Measurements from ENCODE around the gene LYZL2. TPM values are rescaled to one million over a fixed set of nuclear protein-coding genes. Genes with fewer than 3 reads are reported as not detected.
"Not testable (repeated sequence)": the region's sequence is repeated elsewhere in the genome, so short reads cannot be mapped to it uniquely, and the experiment has no call there.

Gene LYZL2
- total RNA-seq (not detected in 2 replicates), polyA plus RNA-seq (not detected in 2 replicates), polyA minus RNA-seq (not detected in 2 replicates), Bru-seq, nascent RNA (not detected), BruChase-seq, experiment 1, labeled RNA remaining after a 6-hour chase (not detected), BruChase-seq, experiment 2, labeled RNA remaining after a 2-hour chase (not detected)
- polyA plus RNA-seq (2011; cell fraction: cytosol; rRNA removed) = not detected in 2 replicates
- polyA plus RNA-seq (2011; cell fraction: nucleus; rRNA removed) = not detected in 2 replicates
- not detected in 2 replicates for polyA plus RNA-seq (2012)
- not detected for polyA minus RNA-seq (2011; cell fraction: cytosol; rRNA and poly(A)+ RNA removed)
- polyA minus RNA-seq (2011; cell fraction: nucleus; rRNA and poly(A)+ RNA removed) = not detected in 2 replicates
- long read RNA-seq = 0 reads

GRCh38 chr10:30629653-30630052 is at the start of gene LYZL2:
TSS of gene LYZL2 (minus strand) at chr10:30629753. CDS start at chr10:30626915, 2,838 bp downstream.
- H3K27ac ChIP-seq (ENCODE audit: insufficient read depth, low read depth, low read length) = no peak within 1 kb of the TSS

DNA sequence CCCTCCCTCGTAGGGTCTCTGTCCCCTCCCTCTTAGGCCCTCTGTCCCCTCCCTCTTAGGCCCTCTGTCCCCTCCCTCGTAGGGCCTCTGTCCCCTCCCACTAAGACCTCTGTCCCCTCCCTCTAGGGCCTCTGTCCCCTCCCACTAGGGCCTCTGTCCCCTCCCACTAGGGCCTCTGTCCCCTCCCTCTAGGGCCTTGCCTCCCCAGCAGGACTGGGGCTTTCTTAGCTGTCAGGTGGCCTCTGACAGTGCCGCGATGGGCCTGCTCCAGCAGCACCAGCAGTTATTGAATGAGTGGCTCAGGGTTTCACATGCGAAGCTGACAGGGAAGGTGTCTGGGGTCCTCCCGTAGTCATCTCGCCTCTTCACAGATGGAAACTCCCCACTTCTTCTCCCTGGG is 48.1 kb upstream of the LYZL2 start:
- dilution Hi-C loops (cut with MboI; ENCODE audit: extremely low pct_ligation_motif_present, low sequenced_read_pairs); POLR2A ChIA-PET; BruUV-seq (replicated peaks); H3K79me2 ChIP-seq (ENCODE audit: control insufficient read depth, insufficient read depth, low read length); DNase-seq (ENCODE audit: low read depth, low spot score); H3K9ac ChIP-seq (replicated peaks; ENCODE audit: extremely low read depth, insufficient read depth, low read length); H4K20me1 ChIP-seq (replicated peaks; ENCODE audit: control insufficient read depth, extremely low read depth, insufficient read depth, low read length); FAIRE-seq; H3K27me3 ChIP-seq (ENCODE audit: control insufficient read depth in 2 of 2, insufficient read depth in 2 of 2, low read length in 2 of 2); intact Hi-C loops (cut with micrococcal nuclease); H3K36me3 ChIP-seq (ENCODE audit: control insufficient read depth in 2 of 2, extremely low read depth in 1 of 2, insufficient read depth in 2 of 2, low read length in 2 of 2); CTCF ChIA-PET; H3K27ac ChIP-seq (ENCODE audit: insufficient read depth, low read depth, low read length); H3K4me1 ChIP-seq (ENCODE audit: control insufficient read depth, extremely low read depth, insufficient read depth, low read length); H3K4me2 ChIP-seq (ENCODE audit: insufficient read depth, low read length); H3K9me3 ChIP-seq (replicated peaks; ENCODE audit: control insufficient read depth, insufficient read depth, low read length); H3K4me3 ChIP-seq (replicated peaks in 1 of 3; ENCODE audit: insufficient read depth in 1 of 3, low read depth in 1 of 3, low read length in 3 of 3); H2AFZ ChIP-seq (ENCODE audit: low read depth, low read length); H3K9me1 ChIP-seq (replicated peaks; ENCODE audit: control insufficient read depth, extremely low read depth, insufficient read depth, low read length): not testable (repeated sequence)

More at GRCh38 chr10:30629653-30630052, at the start of gene LYZL2:
- intact Hi-C loops (cut with micrococcal nuclease) = no loop called here
- no peak within 1 kb of the TSS for H3K4me3 ChIP-seq (replicated peaks in 1 of 3; ENCODE audit: insufficient read depth in 1 of 3, low read depth in 1 of 3, low read length in 3 of 3)
- no peaks in the 10 kb centered on the region for H3K79me2 ChIP-seq (ENCODE audit: control insufficient read depth, insufficient read depth, low read length)
- no peaks in the 10 kb centered on the region for H3K36me3 ChIP-seq (ENCODE audit: control insufficient read depth in 2 of 2, extremely low read depth in 1 of 2, insufficient read depth in 2 of 2, low read length in 2 of 2)
- no peaks in the 10 kb centered on the region for H3K9me3 ChIP-seq (replicated peaks; ENCODE audit: control insufficient read depth, insufficient read depth, low read length)
- H3K4me2 ChIP-seq (ENCODE audit: insufficient read depth, low read length) = no peak within 1 kb of the TSS
- TF ChIP-seq, protein P1, sequence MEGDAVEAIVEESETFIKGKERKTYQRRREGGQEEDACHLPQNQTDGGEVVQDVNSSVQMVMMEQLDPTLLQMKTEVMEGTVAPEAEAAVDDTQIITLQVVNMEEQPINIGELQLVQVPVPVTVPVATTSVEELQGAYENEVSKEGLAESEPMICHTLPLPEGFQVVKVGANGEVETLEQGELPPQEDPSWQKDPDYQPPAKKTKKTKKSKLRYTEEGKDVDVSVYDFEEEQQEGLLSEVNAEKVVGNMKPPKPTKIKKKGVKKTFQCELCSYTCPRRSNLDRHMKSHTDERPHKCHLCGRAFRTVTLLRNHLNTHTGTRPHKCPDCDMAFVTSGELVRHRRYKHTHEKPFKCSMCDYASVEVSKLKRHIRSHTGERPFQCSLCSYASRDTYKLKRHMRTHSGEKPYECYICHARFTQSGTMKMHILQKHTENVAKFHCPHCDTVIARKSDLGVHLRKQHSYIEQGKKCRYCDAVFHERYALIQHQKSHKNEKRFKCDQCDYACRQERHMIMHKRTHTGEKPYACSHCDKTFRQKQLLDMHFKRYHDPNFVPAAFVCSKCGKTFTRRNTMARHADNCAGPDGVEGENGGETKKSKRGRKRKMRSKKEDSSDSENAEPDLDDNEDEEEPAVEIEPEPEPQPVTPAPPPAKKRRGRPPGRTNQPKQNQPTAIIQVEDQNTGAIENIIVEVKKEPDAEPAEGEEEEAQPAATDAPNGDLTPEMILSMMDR (IDR thresholded peaks at IDR 0.05; ENCODE audit: extremely low read depth in 1 of 2, insufficient read depth in 1 of 2, low read depth in 1 of 2, low read length in 2 of 2) = no peak
- TF ChIP-seq EZH2 (IDR thresholded peaks at IDR 0.05; ENCODE audit: borderline replicate concordance, low read depth, low read length, severe bottlenecking) (no peak), POLR2A (IDR thresholded peaks at IDR 0.05; ENCODE audit: low read depth, low read length) (no peak), GATA2 (IDR thresholded peaks at IDR 0.05; ENCODE audit: insufficient read depth, insufficient read length, low read depth, low read length) (no peak), POLR2AphosphoS5 (IDR thresholded peaks at IDR 0.05; ENCODE audit: insufficient read depth, low read depth, low read length) (no peak), JUN (IDR thresholded peaks at IDR 0.05; ENCODE audit: borderline replicate concordance, insufficient read depth, insufficient read length, low read depth) (no peak), MAX (IDR thresholded peaks at IDR 0.05; ENCODE audit: insufficient read depth, insufficient read length) (no peak), MYC (IDR thresholded peaks at IDR 0.05; ENCODE audit: low read depth, low read length) (no peak), FOS (IDR thresholded peaks at IDR 0.05; ENCODE audit: borderline replicate concordance, insufficient read depth, low read length) (no peak)
- ChIA-PET POLR2A (no interaction called here), CTCF (interaction anchor here (1.5 to 1.8 kb wide), 2 partner anchors 10 to 39 kb away, joined by 6 to 11 read pairs; no protein-coding TSS in a partner anchor)
- no peak within 1 kb of the TSS for H3K9ac ChIP-seq (replicated peaks; ENCODE audit: extremely low read depth, insufficient read depth, low read length)
- DNase-seq (ENCODE audit: low read depth, low spot score) (no peak), FAIRE-seq (no peak)
- no peaks in the 10 kb centered on the region for H3K4me1 ChIP-seq (ENCODE audit: control insufficient read depth, extremely low read depth, insufficient read depth, low read length)
- BruUV-seq (replicated peaks) = no TSS peak
- H4K20me1 ChIP-seq (replicated peaks; ENCODE audit: control insufficient read depth, extremely low read depth, insufficient read depth, low read length) = no peaks in the 10 kb centered on the region
- dilution Hi-C loops (cut with MboI; ENCODE audit: extremely low pct_ligation_motif_present, low sequenced_read_pairs) = no loop called here
- H3K9me1 ChIP-seq (replicated peaks; ENCODE audit: control insufficient read depth, extremely low read depth, insufficient read depth, low read length) = no peaks in the 10 kb centered on the region
- no peak within 1 kb of the TSS for H2AFZ ChIP-seq (ENCODE audit: low read depth, low read length)
- peaks cover 0 to 10% of the 10 kb centered on the region in 2 experiments for H3K27me3 ChIP-seq (ENCODE audit: control insufficient read depth in 2 of 2, insufficient read depth in 2 of 2, low read length in 2 of 2)
